GM21447 (cell line): ENCODE measurements around the gene RBM24.

Source experiments
- ATAC-seq: cut with Tn5 transposase; IDR thresholded peaks from one replicate; pipeline ENCODE4 v1.9.1; 2021; ENCODE audit not compliant: unreplicated experiment

RBM24 gene

GRCh38 chr6:17341117-17341805 lies 60.1 kb downstream of the RBM24 start:
- ATAC-seq, result no peak

- no peak for ATAC-seq
These were observed 60.7 kb downstream of the RBM24 start for GRCh38 chr6:17341891-17342290.

GRCh38 chr6:17343215-17343614 lies 62.1 kb downstream of the RBM24 start:
- ATAC-seq, result no peak
